Osteoblast (primary cell): ENCODE results near the gene PKLR. TPM values are rescaled to one million over a fixed set of nuclear protein-coding genes. Genes with fewer than 3 reads are reported as not detected.
A peak's percentile ranks its signal among the peaks of the same experiment; 100 is the strongest.

Experiments used
- DNase-seq: peaks from one replicate; pipeline ENCODE4 v3.0.0; 2011; ENCODE audit warnings: low spot score, mixed read lengths; ENCODE audit not compliant: insufficient read length; ENCODE audit errors: missing footprints
- H2AFZ ChIP-seq: 2 replicates; pipeline ENCODE4 v1.6.0; 2011; ENCODE audit warnings: mild to moderate bottlenecking, low read length
- H3K27ac ChIP-seq: 2 replicates; pipeline ENCODE4 v1.5.1; 2011; ENCODE audit warnings: mild to moderate bottlenecking, low read depth, low read length, moderate library complexity
- H3K27me3 ChIP-seq: 2 replicates; pipeline ENCODE4 v1.6.0; 2012; ENCODE audit warnings: mild to moderate bottlenecking, control low read depth, inconsistent platforms, low read length, moderate library complexity; ENCODE audit not compliant: insufficient read depth
- H3K36me3 ChIP-seq: 2 replicates; pipeline ENCODE4 v1.5.1; 2011; ENCODE audit warnings: mild to moderate bottlenecking, low read length, control low read depth, moderate library complexity; ENCODE audit not compliant: insufficient read depth
- H3K4me1 ChIP-seq: 2 replicates; pipeline ENCODE4 v1.5.1; 2011; ENCODE audit warnings: mild to moderate bottlenecking, low read length, control low read depth, moderate library complexity; ENCODE audit not compliant: insufficient read depth
- H3K4me2 ChIP-seq: 2 replicates; pipeline ENCODE4 v1.6.0; 2011; ENCODE audit warnings: mild to moderate bottlenecking, low read length; ENCODE audit not compliant: insufficient read depth
- H3K4me3 ChIP-seq: fragments of 200-600 bp; sonication (generic); 3 replicates; pipeline ENCODE4 v1.5.1; 2012; ENCODE audit warnings: mild to moderate bottlenecking, low read length, inconsistent platforms; ENCODE audit not compliant: insufficient read depth
- H3K79me2 ChIP-seq: 2 replicates; pipeline ENCODE4 v1.6.0; 2012; ENCODE audit warnings: mild to moderate bottlenecking, low read length, control low read depth, inconsistent platforms; ENCODE audit not compliant: insufficient read depth
- H3K9me3 ChIP-seq: 2 replicates; pipeline ENCODE4 v1.5.1; 2011; ENCODE audit warnings: low read depth, low read length, control low read depth
- H4K20me1 ChIP-seq: 2 replicates; pipeline ENCODE4 v1.6.0; 2012; ENCODE audit warnings: mild to moderate bottlenecking, low read length, control low read depth; ENCODE audit not compliant: insufficient read depth
- CTCF ChIP-seq: IDR thresholded peaks from 2 replicates; pipeline ENCODE4 v1.5.1; 2011; ENCODE audit warnings: mild to moderate bottlenecking, low read depth, low read length, moderate library complexity; ENCODE audit errors: extremely low read depth
- total RNA-seq: library from RNA; depleted of rRNA; stranded (reverse); fragments of >200 nt; gene quantifications from 2 replicates; pipeline ENCODE4 v1.2.3, GENCODE V29; 2012

PKLR gene
- total RNA-seq, 1 donor: not detected

- no peak overlapping the region for H3K4me2 ChIP-seq
- TF ChIP-seq CTCF: no peak
- H3K27ac ChIP-seq: no peak overlapping the region
- H4K20me1 ChIP-seq: no peaks in the 10 kb centered on the region
- no peaks in the 10 kb centered on the region for H3K4me1 ChIP-seq
- no peak overlapping the region for H3K4me3 ChIP-seq
- H3K36me3 ChIP-seq: no peaks in the 10 kb centered on the region
- DNase-seq: no peak
- H3K79me2 ChIP-seq: no peaks in the 10 kb centered on the region
- H3K9me3 ChIP-seq: no peaks in the 10 kb centered on the region
- H3K27me3 ChIP-seq: no peaks in the 10 kb centered on the region
- no peak overlapping the region for H2AFZ ChIP-seq
Measured at GRCh38 chr1:155284476-155284875, 16.8 kb downstream of the PKLR start.

- H3K27ac ChIP-seq: no peak overlapping the region
- H2AFZ ChIP-seq: no peak overlapping the region
- no peak overlapping the region for H3K4me3 ChIP-seq
- no peak for TF ChIP-seq CTCF
- no peak for DNase-seq
- H3K4me2 ChIP-seq: no peak overlapping the region
- peaks cover 6% of the 10 kb centered on the region for H3K4me1 ChIP-seq
- H3K36me3 ChIP-seq: no peaks in the 10 kb centered on the region
- H3K79me2 ChIP-seq: no peaks in the 10 kb centered on the region
- no peaks in the 10 kb centered on the region for H3K9me3 ChIP-seq
- H3K27me3 ChIP-seq: no peaks in the 10 kb centered on the region
- no peaks in the 10 kb centered on the region for H4K20me1 ChIP-seq
Measured at GRCh38 chr1:155282488-155283091, 18.6 kb downstream of the PKLR start.

GRCh38 chr1:155279268-155279667 lies 22.0 kb downstream of the PKLR start:
- Histone ChIP-seq H3K9me3 (no peaks in the 10 kb centered on the region), H3K27ac (no peak overlapping the region), H3K79me2 (no peaks in the 10 kb centered on the region), H3K27me3 (no peaks in the 10 kb centered on the region), H3K4me2 (no peak overlapping the region), H4K20me1 (no peaks in the 10 kb centered on the region), H3K4me1 (peaks cover 14% of the 10 kb centered on the region), H2AFZ (no peak overlapping the region), H3K36me3 (no peaks in the 10 kb centered on the region), H3K4me3 (no peak overlapping the region)
- no peak for TF ChIP-seq CTCF
- DNase-seq: no peak

GRCh38 chr1:155278689-155279160 lies 22.5 kb downstream of the PKLR start:
- H3K4me3 ChIP-seq: no peak overlapping the region
- no peak overlapping the region for H3K27ac ChIP-seq
- H3K4me2 ChIP-seq: peak overlapping the region; percentile 94
- TF ChIP-seq CTCF: no peak
- H3K27me3 ChIP-seq: no peaks in the 10 kb centered on the region
- H2AFZ ChIP-seq: no peak overlapping the region
- no peaks in the 10 kb centered on the region for H3K36me3 ChIP-seq
- H3K4me1 ChIP-seq: peaks cover 16% of the 10 kb centered on the region
- DNase-seq: no peak
- no peaks in the 10 kb centered on the region for H4K20me1 ChIP-seq
- peaks cover 1% of the 10 kb centered on the region for H3K79me2 ChIP-seq
- H3K9me3 ChIP-seq: no peaks in the 10 kb centered on the region
